CD4-positive, alpha-beta T cell treated with Interleukin-1 beta for 1 hour (primary cell): ENCODE results near the gene TUBA4A.

ENCODE experiments used
- DNase-seq, 2 donors: peaks; one replicate each; pipeline ENCODE4 v3.0.0-alpha.2; 2020 to 2022

The TUBA4A gene

GRCh38 chr2:219229305-219230058 is 24.2 kb downstream of the TUBA4A start, which contains the start of the genes ANKZF1 and ATG9A:
Gene ANKZF1 (plus strand): TSS chr2:219229806. CDS start chr2:219230258, 452 bp downstream.
Gene ATG9A (minus strand): TSS chr2:219229636. CDS start chr2:219228024, 1,612 bp downstream.
- peak; percentile 99 for DNase-seq

DNA sequence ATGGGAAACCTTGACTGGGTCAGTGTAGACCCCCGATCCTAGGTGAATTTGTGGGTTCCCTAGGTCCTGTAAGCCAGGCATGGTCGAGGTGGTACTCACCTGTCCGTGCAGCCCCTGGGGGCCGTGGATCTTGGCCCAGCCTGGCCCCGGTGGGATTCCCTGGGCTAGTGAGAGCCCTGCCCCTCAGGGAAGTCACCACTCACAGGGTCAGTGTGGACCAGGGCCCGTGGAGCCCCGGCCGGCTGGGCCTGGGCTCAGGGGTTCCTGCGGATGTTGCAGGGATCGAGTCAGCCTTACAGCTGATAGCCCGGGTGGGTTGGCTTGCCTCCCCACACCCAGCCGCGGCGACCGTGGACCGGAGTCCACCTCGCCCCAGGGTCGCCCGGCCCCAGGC is 24.8 kb downstream of the TUBA4A start:
- DNase-seq: no peak

DNA sequence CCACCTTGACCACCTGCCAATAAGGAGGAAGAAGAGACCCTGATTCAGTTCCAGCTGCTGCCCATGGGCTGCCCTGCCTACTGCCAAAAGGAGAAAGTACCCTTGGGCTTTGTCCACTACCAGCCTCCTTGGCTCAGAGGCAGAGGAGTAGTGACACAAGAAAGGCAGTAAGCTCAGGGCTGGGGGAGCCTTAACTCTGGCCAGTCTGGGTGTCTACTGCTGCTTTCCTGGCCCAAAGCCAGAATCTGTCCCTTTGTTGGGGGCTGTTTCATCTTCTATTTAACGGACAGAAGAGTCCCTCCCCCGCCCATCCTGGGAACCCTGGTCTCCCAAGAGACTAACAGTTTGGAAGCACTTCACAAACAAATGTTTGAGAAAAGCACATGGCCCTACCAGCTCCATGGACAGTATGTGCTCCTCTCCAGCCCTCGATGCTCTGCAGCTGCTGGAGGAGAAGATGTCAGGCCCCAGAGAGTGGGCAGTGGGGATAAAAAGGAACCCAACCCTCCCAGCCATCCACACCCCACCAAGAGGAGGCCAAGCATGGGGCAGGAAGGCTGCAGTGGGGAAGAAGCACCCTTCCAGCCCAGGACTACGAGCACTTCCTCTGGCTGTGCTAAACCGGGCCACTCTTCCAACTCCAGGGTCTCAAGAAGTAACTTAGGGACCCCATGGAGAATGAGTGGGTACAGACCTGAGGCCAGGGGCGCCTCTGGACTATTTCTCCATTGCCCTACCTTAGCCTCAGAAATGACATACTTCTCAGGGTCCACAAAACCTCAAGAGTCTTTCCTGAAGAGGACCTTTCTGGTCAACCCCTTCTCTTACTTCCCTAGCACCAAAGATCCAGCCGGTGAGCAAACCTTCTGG is 25.4 kb downstream of the TUBA4A start:
- no peak for DNase-seq

DNA sequence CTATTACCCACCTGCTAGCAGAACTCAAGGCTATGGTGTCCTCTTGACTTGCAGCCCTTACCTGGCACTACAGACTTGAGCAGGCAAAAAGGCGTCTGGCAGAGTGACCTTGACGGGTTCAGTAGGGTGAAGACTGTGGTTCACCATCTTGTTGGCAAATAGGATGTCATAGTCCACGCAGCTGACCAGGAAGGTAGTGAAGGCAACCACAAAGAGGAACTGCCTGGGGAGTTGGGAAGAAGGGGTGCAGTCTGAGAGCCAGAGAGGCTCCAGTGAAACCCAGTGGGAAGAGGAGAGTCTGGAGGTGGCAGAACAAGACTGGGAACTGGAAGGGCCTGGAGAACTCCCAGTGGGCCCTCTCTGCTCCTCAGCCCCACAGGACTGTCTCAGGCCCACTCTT is 28.4 kb downstream of the TUBA4A start:
- DNase-seq: peak in 1 of 2 donors; percentile 33

DNA sequence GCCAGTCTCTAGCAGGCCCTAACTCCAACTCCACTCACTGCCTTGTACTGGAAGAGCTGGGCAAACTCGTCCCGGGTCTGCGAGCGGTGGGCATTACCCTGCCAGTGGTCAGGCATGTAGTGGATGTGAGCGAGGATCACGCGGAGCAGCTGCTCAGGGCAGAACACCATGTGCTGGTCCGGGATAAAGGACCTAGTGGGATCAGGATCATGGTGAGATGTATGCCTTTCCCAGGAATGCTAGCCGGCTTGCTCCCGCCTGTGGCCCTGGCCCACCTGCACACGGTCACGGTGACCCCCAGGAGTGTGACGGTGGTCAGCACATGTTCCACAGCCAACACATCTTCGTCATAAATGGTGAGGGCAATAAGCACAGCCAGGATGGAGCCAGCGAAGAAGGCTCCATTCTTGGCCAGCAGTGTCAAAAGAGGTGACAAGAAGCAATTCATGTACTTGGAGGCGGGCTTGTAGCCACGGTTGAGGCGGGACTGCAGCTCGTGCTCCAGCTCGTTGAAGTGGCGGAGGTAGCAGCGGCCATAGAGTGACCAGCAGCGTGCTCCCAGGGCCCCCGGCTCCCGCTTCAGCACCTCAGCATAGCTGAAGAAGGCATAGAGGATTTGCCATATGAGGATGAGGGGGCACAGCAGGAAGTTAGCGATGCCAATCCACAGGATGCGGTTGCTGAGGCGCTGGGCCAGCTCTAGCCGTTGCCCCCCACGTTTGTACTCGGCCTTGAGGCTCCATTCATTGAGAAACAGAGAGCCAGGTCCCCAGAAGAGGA is 29.7 kb downstream of the TUBA4A start:
- DNase-seq: no peak

DNA sequence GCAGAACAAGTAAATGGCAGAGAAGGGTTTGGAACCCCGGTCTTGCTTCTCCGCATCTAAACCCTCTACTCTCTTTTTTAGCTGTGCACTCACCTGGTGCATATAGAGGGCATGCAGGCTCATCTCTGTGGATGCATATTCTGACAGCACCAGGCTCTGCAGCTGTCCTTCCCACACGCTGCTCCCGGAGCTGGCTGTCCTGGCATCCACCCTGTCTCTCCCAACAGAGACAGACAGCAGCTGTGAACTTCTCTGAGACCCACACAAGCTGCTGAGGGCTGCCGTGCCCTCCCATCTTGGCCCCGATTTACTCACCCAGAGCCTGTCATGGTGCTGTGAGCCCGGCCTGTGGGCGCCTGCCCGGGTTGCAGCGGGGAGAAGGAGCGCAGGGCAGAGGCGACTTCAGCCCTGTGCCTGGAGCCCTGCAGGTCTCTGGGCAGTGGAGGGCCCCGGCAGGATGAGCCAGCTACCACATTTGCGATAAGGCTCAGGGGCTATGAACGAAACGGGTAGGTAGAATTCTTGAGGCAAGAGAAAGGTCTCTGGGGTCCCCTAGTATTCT is 31.7 kb downstream of the TUBA4A start:
- no peak for DNase-seq

DNA sequence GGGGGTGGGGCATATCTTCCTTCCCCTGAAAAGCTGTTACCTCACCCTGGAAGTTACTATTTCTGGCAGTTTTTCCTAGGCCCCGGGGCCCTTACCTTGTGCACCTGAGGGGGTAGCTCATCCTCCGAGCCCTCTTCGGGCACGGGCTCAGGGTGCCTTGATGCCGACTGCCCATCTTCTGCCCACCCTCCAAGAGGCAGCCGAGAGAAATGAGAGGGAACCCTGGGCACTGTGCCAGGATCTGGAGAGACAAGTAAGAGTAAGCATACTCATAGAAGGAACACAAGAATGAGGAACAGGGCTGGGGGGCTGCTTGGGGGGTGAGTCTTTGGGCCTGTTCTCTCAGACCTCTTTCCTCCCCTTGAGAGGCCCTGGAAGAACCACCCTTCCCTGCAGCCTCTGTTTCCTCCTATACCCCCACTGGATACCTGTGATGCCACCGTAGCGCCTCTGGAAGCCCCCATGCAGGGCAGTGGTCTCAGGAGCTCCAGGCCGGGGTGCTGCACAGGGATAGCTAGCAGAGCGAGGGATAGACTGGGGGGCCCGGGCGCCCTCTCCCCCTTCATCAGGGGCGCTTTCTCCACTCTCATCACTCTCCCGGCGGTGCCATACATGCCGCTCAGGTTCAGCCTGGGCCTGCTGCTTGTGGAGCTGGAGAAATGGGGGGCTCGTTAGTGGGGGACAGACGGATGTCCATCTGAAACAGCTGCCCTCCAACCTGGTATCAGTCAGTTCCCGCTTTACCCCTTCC is 32.9 kb downstream of the TUBA4A start:
- no peak for DNase-seq

GRCh38 chr2:219219784-219220532 is 33.8 kb downstream of the TUBA4A start:
- no peak for DNase-seq

DNA sequence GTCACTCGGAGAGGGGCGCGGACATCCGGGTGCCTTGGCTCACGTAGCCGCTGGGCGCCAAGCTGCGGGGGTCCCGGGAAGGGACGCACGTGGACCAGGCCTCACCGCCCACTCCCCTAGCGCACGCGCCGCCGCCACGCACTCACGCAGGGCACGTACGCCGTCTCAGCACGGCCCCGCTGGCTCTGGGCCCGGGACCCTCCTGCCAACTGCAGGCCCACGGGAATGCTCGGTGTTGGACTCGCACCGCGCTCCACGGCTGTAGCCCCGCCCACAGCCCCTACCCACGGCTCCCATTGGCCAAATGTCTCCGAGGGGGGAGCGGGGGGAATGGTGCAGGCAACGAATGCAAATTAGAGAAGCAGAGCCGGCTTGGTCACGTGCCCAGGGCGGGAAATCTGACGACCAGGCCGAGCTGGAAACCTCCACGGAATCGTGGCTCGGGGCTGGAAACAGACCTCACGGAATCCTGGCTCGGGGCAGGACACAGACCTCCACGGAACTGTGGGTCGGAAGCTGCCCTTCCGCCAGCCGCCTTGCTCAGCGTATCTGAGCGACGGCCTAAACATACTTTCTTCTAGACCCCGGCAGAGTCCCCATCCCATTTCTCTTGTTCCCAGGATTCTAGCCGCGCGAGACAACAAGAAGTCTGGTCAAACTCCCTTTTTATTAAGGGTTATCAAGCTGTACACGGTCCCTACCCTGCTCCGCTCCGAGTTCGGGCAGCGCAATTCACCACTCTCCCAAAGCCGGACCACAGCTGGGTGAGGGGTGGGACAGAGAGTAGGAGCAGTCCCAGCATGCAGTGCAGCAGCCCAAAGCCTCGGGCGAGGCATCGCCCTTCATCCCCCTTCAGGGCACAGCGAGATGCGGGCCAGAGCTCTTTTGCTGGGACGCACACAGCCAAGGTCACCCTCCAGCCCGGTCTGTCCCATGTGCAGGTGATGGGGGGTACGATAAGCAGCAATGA is 34.7 kb downstream of the TUBA4A start, which contains the start of gene ABCB6:
TSS of gene ABCB6 (minus strand) at position 227 of the 970 bp plus-strand sequence. CDS start 285 bp downstream, outside the sequence.
- peak; percentile 88 to 90 for DNase-seq

DNA sequence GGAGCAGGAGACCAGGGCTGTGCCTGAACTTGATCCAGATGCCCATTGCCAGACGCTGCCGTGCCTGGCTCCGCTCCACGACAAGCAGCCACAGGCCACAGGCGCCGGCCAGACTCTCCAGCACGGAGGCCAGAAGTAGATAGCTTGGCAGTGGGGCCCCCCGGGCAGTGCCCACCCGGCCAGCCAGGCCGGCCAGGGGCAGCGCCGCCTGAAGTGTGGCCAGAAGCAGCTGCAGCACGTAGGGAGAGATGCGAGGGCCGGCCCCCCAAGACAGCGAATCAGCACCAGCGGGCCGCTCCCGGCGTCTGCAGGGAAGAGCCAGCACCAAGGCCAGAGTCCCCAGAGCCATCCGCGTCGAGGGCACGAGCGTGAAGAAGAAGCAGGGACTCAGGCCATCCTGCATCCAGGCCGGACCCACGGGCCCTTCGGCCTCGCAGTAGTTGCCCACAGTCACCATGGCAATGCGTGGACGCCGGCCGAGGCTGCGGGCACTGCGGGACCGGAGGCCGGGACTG is 35.4 kb downstream of the TUBA4A start:
- no peak for DNase-seq

DNA sequence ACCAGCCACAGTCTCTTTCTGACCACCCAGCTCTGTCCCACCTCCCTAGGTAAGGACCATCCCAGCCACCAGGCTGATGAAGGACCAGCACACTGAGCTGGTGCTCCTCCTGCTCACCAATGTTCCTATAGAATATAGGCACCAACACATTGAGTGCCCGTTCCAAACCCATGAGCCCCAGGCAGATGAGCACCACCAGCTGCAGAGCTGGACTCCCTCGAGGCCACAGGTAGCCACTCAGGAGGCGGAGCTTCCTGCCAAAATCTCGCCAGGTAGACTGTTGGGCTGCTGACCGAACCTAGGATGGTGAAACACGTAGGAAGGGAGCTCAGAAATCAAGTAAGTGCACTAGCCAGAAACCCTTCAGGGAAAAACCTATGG is 37.2 kb downstream of the TUBA4A start:
- DNase-seq: no peak

- no peak for DNase-seq
Measured at GRCh38 chr2:219215871-219216534, 37.7 kb downstream of the TUBA4A start.

- DNase-seq: no peak
Measured at GRCh38 chr2:219214786-219215185, 38.9 kb downstream of the TUBA4A start.

DNA sequence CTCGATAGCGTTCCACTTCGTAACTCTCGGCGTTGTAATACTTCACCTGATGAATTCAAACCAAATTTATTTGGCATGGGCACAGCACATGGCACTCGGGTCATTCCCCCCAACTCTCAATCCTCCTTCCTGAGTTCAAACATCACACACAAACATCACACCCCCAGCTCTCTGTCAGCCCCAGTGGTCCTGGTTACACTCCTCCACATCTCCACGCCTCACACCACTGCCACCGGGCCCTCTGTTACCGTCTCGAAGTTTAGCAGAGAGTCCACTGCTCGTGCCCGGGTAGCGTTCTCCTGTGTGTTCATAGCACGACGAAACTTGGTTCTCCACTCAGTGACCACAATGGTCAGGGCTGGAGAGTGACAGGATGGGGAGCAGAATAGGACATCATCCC is 39.6 kb downstream of the TUBA4A start:
- no peak for DNase-seq

- DNase-seq: no peak
Measured at GRCh38 chr2:219213486-219214071, 40.1 kb downstream of the TUBA4A start.

DNA sequence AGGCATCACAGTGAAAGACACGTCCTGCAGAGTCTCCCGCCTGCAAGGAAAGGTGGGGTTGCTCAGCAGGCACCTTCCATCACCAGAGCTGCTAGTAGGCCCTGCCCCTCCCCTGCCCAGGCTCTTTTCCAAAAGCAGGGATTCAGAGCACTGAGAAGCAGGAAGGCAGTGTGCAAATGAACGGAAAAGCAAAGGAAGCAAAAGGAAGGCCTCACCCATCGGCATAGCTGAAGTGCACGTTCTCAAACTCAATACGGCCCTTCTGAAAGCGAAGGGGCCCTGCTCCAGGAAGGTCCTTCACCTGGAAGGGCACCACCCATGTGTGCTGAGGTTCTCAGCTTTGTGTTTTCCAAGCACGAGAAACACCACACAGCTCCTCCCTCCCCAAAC is 40.7 kb downstream of the TUBA4A start:
- no peak for DNase-seq

- no peak for DNase-seq
Measured at GRCh38 chr2:219210886-219211362, 42.8 kb downstream of the TUBA4A start.

DNA sequence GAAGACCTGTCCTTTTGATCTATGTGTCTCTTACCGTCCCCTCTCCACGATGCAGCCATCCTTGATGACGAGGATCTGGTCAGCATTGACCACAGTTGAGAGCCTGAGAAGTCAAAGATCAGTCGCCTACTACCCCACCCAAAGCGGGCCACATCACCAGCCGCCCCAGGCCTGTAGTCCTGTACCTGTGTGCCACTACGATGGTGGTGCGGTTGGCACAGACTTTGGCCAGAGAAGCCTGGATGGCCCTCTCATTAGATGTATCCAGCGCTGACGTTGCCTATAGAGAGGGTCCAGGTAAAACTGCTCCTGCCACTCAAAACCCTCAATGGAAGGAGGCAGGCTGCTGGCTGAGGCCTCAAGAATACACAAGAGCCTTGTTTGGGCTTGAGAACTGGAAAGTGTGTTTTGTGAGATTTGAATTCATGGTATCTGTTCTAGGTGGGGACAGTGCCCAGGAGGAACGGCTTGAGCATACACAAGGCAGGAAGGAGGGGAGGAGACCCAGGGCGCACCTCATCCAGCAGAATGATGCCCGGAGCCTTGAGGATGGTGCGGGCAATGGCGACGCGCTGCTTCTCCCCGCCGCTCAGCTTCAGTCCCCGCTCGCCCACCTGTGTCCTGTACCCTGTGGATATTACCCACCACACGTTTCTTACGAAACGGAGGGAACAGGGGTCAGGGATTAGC is 43.4 kb downstream of the TUBA4A start:
- no peak for DNase-seq
